ENCODE results near the gene KATNIP.

The KATNIP gene

DNA sequence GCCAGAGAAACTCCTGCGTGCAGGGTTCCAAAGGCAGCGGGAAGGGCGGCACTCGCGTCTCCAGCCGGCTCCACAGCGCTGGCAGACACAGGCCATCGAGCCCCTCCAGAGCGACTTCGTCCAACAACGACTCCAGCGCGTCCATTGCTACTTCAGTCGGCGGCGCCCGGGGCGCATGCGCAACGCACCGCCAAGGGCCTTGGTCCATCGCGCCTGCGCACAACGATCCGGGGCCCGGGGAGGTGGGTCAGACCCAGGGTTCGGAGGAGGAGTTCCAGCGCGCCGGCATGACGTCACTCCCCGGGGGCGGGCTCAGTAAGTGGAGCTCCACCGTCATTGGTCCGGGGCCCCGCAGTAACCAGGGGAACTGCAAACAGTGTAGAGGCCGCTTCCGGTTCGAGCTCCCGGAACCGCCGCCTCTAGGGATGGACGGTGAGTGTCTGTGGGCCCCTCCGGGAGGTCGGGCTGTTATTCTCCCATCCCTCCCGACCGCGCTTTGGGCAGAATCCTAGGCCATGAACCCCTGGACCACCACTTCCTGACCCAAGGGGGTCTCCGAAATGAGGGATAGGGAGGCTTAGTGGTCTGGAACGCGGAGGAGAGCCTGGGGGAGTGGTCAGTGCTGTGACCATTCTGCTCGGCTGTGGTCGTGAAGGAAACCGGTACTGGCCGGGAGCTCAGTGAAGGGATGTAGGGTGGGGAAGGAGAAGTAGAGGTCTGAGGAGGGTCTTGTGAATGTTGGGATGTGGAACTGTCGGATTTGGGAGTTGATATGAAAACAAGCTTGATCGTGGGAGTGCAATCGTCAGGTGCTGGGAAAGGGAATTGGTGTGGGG is at the start of gene KATNIP, which contains the start of gene GTF3C1:
TSS of gene KATNIP (plus strand) at position 399 of the 836 bp plus-strand sequence. CDS start at position 426, 27 bp downstream.
TSS of gene GTF3C1 (minus strand) at position 168 of the 836 bp plus-strand sequence. CDS start at position 145, 23 bp downstream.
- DNase-seq (ENCODE audit: low spot score), result peak; percentile 100

- no peak for DNase-seq (ENCODE audit: low spot score)
Observed at GRCh38 chr16:27500801-27501200, 49.1 kb upstream of the KATNIP start.

GRCh38 chr16:27503662-27504061 is 46.3 kb upstream of the KATNIP start:
- no peak for DNase-seq (ENCODE audit: low spot score)

- DNase-seq (ENCODE audit: low spot score), result no peak
Observed at GRCh38 chr16:27505297-27506236, 44.4 kb upstream of the KATNIP start.

DNA sequence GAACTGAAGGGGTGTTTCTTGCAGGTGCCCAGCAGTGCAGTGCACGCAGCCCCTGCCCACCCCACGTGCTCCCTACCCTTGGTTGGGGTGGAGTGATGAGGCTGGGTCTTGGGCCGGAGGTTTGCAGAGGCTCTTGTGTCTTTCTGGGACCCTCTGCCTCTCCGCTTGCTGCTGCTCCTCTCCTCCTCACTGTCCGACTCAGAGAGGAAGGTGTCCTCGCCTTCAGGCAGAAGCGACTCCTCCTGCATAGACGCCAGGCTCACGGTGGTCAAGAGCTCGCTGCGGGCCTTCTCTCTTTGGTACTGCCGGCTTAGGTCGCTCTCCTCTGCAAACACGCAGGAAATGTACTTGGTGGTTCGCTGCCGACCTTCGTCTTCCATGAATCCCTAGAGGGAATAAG is 43.2 kb upstream of the KATNIP start:
- no peak for DNase-seq (ENCODE audit: low spot score)

DNA sequence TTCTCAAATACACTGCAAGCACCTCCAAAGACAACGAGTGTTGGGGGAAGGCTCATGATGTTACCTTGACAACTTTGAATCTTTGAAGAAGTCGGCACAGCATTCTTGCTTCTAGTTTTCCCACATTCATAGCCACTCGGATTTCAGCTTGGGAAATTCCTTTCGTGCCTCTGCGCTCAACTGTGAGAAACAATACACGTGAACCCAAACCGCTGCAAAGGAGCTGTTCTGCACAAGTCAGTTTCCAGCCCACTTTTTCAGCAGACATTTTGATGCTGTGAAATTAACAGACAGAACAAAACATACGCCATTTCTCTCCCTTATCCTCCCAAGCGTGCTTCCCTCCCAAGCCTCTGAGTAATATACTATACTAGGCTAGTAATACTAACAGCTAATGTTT is 41.5 kb upstream of the KATNIP start:
- no peak for DNase-seq (ENCODE audit: low spot score)

GRCh38 chr16:27511657-27512448 is 38.1 kb upstream of the KATNIP start:
- no peak for DNase-seq (ENCODE audit: low spot score)

- DNase-seq (ENCODE audit: low spot score), result no peak
Observed at GRCh38 chr16:27514806-27515205, 35.1 kb upstream of the KATNIP start.

DNA sequence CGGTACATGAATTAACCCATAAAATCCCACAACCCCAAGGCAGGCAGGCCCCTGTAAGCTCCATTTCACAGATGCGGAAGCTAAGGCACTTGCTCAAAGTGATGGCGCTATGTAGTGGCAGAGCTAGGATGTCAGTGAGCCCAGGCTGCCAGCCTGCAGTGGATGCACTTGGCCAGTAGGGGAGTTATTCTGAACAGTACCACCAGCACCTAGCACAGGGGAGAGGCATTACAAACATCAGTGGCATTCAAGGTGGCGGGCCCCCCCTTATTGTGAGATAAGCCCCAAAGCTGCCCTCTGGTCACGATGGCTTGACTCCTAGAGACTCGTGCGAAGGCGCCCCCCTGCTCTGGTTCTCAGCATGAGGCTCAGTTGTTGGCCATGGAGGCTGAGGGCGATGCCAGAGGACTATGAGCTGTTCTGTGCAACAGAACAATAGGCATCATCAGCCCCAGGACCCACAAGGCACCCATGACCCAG is 34.0 kb upstream of the KATNIP start:
- peak; percentile 69 for DNase-seq (ENCODE audit: low spot score)

- no peak for DNase-seq (ENCODE audit: low spot score)
Observed at GRCh38 chr16:27516365-27516764, 33.6 kb upstream of the KATNIP start.

DNA sequence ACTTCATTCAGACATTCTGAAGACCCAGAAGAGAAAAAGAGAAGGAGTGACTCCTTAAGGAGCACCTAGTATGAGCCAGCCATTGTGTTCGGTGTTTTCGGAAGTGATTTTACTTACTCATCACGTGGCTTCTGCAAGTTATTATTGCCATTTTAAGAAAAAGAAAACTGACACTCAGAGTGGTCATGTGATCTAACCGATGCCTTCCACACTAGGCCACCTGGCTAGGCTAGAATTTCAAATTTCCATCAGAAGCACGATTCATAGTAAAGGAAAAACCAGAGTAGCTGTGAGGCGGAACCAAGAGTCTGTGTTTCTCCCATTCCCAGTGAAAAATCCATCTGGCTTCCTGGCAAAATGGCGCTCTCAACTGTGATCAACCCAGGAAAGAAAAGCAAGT is 32.3 kb upstream of the KATNIP start:
- DNase-seq (ENCODE audit: low spot score), result no peak

DNA sequence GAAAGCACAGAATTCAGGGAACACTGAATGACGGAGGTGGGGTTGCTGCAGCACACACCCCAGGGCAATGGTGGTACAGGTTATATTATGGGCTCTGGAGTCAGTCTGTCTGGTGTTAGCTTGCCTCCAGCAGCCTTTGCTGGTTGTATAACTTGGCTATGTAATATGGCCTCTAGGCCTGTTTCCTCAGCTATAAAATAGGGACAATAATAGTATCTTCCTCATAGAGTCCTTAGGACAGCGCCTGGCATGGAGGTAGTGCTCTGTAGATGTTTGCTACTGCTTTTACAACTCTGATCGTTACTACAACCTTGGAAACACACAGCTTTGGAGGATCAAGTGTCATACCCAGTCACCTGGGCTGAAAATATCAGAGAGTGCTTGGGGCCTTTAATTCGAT is 31.7 kb upstream of the KATNIP start:
- DNase-seq (ENCODE audit: low spot score), result no peak

GRCh38 chr16:27520982-27521673 is 28.8 kb upstream of the KATNIP start:
- no peak for DNase-seq (ENCODE audit: low spot score)

DNA sequence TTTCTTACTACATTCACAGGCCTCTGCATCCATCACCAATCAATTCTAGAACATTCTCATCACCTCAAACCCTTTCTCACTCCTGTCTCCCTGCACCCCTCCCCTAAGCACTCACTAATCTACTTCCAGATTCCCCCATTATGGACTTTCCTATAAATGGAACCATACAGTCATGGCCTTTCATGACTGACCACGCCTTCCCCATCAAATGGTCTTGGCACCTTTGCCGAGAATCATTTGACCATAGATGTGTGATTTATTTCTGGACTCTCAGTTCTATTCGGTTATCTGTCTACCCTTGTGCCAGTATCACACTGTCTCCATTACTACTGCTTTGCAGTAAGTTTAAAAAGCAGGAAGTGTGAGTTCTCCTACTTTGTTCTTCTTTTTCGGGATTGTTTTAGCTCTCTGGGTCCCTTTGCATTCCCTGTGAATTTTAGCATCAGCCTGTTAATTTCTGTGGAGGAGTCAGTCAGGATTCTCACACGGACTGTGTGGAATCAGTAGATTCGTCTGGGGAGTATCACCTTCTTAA is 27.7 kb upstream of the KATNIP start:
- DNase-seq (ENCODE audit: low spot score), result no peak

- DNase-seq (ENCODE audit: low spot score), result no peak
Observed at GRCh38 chr16:27526180-27526579, 23.8 kb upstream of the KATNIP start.

DNA sequence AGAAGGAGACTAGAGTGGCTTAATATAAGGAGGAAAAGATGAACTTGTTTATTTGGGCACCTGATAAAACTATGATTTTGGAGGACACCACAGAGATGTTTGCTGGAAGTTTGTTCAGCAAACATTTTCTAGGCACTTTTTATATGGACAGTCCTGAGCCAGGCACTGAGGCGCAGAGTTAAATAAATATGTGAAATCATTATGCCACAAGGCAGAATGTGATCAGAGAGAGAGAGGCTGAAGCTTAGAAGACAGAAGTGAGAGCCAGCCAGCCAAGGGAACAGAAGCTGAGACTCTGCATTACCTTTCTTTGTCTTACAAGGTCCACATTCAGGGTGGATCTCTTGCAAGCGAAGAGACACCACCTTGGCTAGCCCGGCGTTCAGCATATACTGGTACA is 21.6 kb upstream of the KATNIP start:
- no peak for DNase-seq (ENCODE audit: low spot score)

GRCh38 chr16:27529962-27530361 is 20.0 kb upstream of the KATNIP start:
- DNase-seq (ENCODE audit: low spot score), result no peak

GRCh38 chr16:27531186-27531585 is 18.8 kb upstream of the KATNIP start:
- DNase-seq (ENCODE audit: low spot score), result no peak

DNA sequence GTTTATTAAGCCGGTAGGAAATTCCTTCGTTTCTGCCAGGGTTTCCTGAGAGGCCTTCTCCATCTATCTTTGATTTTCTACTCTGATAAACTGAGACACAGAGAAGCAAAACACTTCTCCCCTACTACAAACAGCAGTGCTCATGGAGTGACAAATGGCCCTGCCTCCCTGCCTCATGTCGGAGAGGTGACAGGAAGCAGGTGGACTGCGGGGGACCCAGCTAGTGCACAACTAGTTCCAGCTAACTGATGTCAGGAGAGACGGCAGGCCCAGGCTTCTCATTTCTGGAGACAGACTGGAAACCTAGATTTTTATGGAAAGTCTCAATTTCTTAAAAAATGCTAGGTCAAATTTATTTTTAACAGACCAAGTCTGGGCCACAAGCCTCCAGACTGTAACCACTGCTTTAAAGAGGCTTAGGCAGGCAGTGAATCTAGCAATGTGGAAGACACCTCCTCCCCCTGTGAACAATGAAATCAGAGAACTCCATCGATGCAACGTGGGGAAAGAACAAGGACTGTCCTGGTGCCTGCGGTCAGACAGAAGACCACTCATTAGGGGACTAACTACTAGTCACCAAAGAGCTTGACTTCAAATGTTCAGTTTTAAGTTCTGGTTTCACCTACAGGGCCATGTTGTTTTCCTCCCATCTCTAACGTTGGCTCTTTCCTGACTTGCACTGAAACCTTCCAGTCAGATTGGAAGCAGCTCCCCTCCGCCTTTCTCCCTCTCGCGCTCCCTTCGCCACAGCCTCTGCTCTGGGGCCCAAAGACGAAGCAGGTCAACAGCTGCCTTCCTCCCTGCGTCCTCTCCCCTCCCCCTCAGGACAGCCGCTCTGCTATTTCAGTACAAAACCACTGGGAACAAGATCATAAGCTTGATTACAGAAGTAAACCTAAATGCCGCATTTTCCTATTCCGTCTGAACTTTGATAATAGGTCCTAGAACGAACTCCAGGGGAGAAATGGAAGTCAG is 17.8 kb upstream of the KATNIP start:
- no peak for DNase-seq (ENCODE audit: low spot score)

DNA sequence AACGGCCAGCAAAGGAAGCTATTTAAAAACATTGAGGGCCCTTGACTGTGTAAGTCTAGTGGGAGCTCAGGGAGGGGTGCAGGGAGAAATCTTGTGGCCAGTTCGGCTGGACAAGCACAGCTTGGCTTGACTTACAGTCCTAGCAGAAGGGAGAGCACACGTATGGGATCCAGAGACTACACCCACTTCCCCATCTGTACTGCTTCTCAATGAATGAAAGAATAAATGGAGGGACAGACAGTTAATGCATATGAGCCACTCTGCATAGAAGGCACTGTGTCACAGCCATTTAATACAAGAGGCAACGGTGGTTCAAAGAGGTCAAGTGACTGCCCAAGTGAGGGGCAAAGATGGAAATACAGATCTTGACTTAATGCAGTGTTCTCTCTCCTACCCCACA is 15.7 kb upstream of the KATNIP start:
- DNase-seq (ENCODE audit: low spot score), result no peak
